Stimulated activated naive CD8-positive, alpha-beta T cell treated with anti-CD3 and anti-CD28 coated beads, Interleukin-15, amount 100 ng/mL, for 72 hours (primary cell): ENCODE results near the gene DHRS13.
"Not testable (repeated sequence)": the region's sequence is repeated elsewhere in the genome, so short reads cannot be mapped to it uniquely, and the experiment has no call there.

Experiments
- ATAC-seq: fragments of 150-1000 bp; cut with Tn5 transposase; 2 replicates; pipeline ENCODE4 v1.10.0; 2021; ENCODE audit warnings: mild to moderate bottlenecking, moderate library complexity
- DNase-seq, 2 donors: peaks; one replicate each; pipeline ENCODE4 v3.0.0; 2021 to 2022
- H3K27ac Mint-ChIP-seq, 2 donors: one replicate each; pipeline ENCODE4 v1.8.0; 2022; ENCODE audit warnings: mild to moderate bottlenecking in 2 of 2, mixed read lengths in 2 of 2, moderate library complexity in 2 of 2
- H3K27me3 Mint-ChIP-seq: one replicate; pipeline ENCODE4 v1.8.0; 2022; ENCODE audit warnings: mixed read lengths
- H3K4me1 Mint-ChIP-seq: one replicate; pipeline ENCODE4 v1.8.0; 2022; ENCODE audit warnings: mild to moderate bottlenecking, mixed read lengths
- H3K4me3 Mint-ChIP-seq, 2 donors: one replicate each; pipeline ENCODE4 v1.8.0; 2022; ENCODE audit warnings: mild to moderate bottlenecking in 2 of 2, mixed read lengths in 2 of 2, moderate library complexity in 1 of 2
- H3K9me3 Mint-ChIP-seq, 2 donors: one replicate each; pipeline ENCODE4 v1.8.0; 2022; ENCODE audit warnings: mixed read lengths in 2 of 2

DHRS13 gene

GRCh38 chr17:28917029-28917428, 14.2 kb upstream of the DHRS13 start:
- Mint-ChIP-seq H3K4me1 (peaks cover 9% of the 10 kb centered on the region), H3K9me3 (peaks cover 0 to 6% of the 10 kb centered on the region in 2 donors), H3K4me3 (no peak overlapping the region), H3K27me3 (no peaks in the 10 kb centered on the region), H3K27ac (no peak overlapping the region)
- DNase-seq (no peak), ATAC-seq (no peak)

GRCh38 chr17:28916302-28916934, 13.5 kb upstream of the DHRS13 start:
- Mint-ChIP-seq H3K27ac (no peak overlapping the region), H3K9me3 (peaks cover 0 to 6% of the 10 kb centered on the region in 2 donors), H3K4me3 (no peak overlapping the region), H3K27me3 (no peaks in the 10 kb centered on the region), H3K4me1 (peaks cover 9% of the 10 kb centered on the region)
- ATAC-seq (peak; percentile 74), DNase-seq (peak in 1 of 2 donors; percentile 29)

GRCh38 chr17:28912938-28913333, 10.1 kb upstream of the DHRS13 start:
- DNase-seq (no peak), ATAC-seq (no peak)
- Mint-ChIP-seq H3K4me3 (no peak overlapping the region), H3K9me3 (peaks cover 0 to 6% of the 10 kb centered on the region in 2 donors), H3K4me1 (peaks cover 9% of the 10 kb centered on the region), H3K27me3 (no peaks in the 10 kb centered on the region), H3K27ac (no peak overlapping the region)

- Mint-ChIP-seq H3K4me3 (no peak overlapping the region), H3K9me3 (peaks cover 0 to 6% of the 10 kb centered on the region in 2 donors), H3K27me3 (no peaks in the 10 kb centered on the region), H3K4me1 (peaks cover 9% of the 10 kb centered on the region), H3K27ac (no peak overlapping the region)
- ATAC-seq (no peak), DNase-seq (no peak)
Observed at GRCh38 chr17:28912281-28912937, 9.5 kb upstream of the DHRS13 start.

- peaks cover 9% of the 10 kb centered on the region for H3K4me1 Mint-ChIP-seq
- no peak overlapping the region for H3K27ac Mint-ChIP-seq
- no peaks in the 10 kb centered on the region for H3K27me3 Mint-ChIP-seq
- peaks cover 0 to 6% of the 10 kb centered on the region in 2 donors for H3K9me3 Mint-ChIP-seq
- ATAC-seq (no peak), DNase-seq (no peak)
- H3K4me3 Mint-ChIP-seq = no peak overlapping the region
Observed at GRCh38 chr17:28911411-28912045, 8.6 kb upstream of the DHRS13 start.

- Mint-ChIP-seq H3K9me3 (peaks cover 0 to 6% of the 10 kb centered on the region in 2 donors), H3K27ac (peak overlapping the region in 1 of 2 donors; percentile 73), H3K4me3 (no peak overlapping the region), H3K4me1 (peaks cover 9% of the 10 kb centered on the region), H3K27me3 (no peaks in the 10 kb centered on the region)
- ATAC-seq (no peak), DNase-seq (no peak)
Observed at GRCh38 chr17:28910534-28910933, 7.7 kb upstream of the DHRS13 start.

GRCh38 chr17:28908640-28909167, 5.8 kb upstream of the DHRS13 start:
- Mint-ChIP-seq H3K27ac (peak overlapping the region in 1 of 2 donors; percentile 74), H3K9me3 (no peaks in the 10 kb centered on the region), H3K4me3 (no peak overlapping the region), H3K4me1 (peaks cover 9% of the 10 kb centered on the region), H3K27me3 (no peaks in the 10 kb centered on the region)
- no peak for DNase-seq
- no peak for ATAC-seq

- H3K27ac Mint-ChIP-seq = no peak overlapping the region
- ATAC-seq (no peak), DNase-seq (no peak)
- H3K27me3 Mint-ChIP-seq = no peaks in the 10 kb centered on the region
- H3K9me3 Mint-ChIP-seq = no peaks in the 10 kb centered on the region
- H3K4me1 Mint-ChIP-seq = peaks cover 14% of the 10 kb centered on the region
- H3K4me3 Mint-ChIP-seq = no peak overlapping the region
Observed at GRCh38 chr17:28907709-28908475, 5.0 kb upstream of the DHRS13 start.

GRCh38 chr17:28906706-28907438, 4.0 kb upstream of the DHRS13 start:
- Mint-ChIP-seq H3K9me3 (no peaks in the 10 kb centered on the region), H3K4me3 (no peak overlapping the region), H3K4me1 (peaks cover 19% of the 10 kb centered on the region), H3K27me3 (no peaks in the 10 kb centered on the region), H3K27ac (no peak overlapping the region)
- ATAC-seq (no peak), DNase-seq (no peak)

GRCh38 chr17:28906276-28906675, 3.4 kb upstream of the DHRS13 start:
- no peak overlapping the region for H3K4me3 Mint-ChIP-seq
- H3K27ac Mint-ChIP-seq = no peak overlapping the region
- H3K27me3 Mint-ChIP-seq = no peaks in the 10 kb centered on the region
- DNase-seq (no peak), ATAC-seq (no peak)
- no peaks in the 10 kb centered on the region for H3K9me3 Mint-ChIP-seq
- peaks cover 25% of the 10 kb centered on the region for H3K4me1 Mint-ChIP-seq

- ATAC-seq (no peak), DNase-seq (no peak)
- Mint-ChIP-seq H3K27me3 (no peaks in the 10 kb centered on the region), H3K4me1 (peaks cover 40% of the 10 kb centered on the region), H3K9me3 (no peaks in the 10 kb centered on the region), H3K27ac (no peak overlapping the region), H3K4me3 (no peak overlapping the region)
Observed at GRCh38 chr17:28904800-28905199, 1.9 kb upstream of the DHRS13 start.

GRCh38 chr17:28903546-28903841, 615 bp upstream of the DHRS13 start:
- ATAC-seq = not testable (repeated sequence)
- Mint-ChIP-seq H3K4me3 (peak overlapping the region; percentile 93 to 96), H3K4me1 (peaks cover 53% of the 10 kb centered on the region)

GRCh38 chr17:28901866-28902818, 737 bp downstream of the DHRS13 start:
- Mint-ChIP-seq H3K27me3 (no peaks in the 10 kb centered on the region), H3K4me3 (peak overlapping the region; percentile 93 to 96), H3K9me3 (no peaks in the 10 kb centered on the region), H3K4me1 (peaks cover 64% of the 10 kb centered on the region), H3K27ac (peak overlapping the region; percentile 92 to 94)
- ATAC-seq (peak; percentile 53), DNase-seq (peak in 1 of 2 donors; percentile 65)

More at GRCh38 chr17:28903546-28903841, 615 bp upstream of the DHRS13 start:
- not testable (repeated sequence) for H3K27me3 Mint-ChIP-seq, H3K9me3 Mint-ChIP-seq, DNase-seq
- peak overlapping the region in 1 of 2 donors; percentile 49 for H3K27ac Mint-ChIP-seq
